WTC11 (cell line): ENCODE results near the gene KCTD1.

Source experiments
- CREB1 ChIP-seq: sonication (generic); formaldehyde crosslinking; IDR thresholded peaks from 2 replicates; pipeline ENCODE4 v1.8.0; 2023; ENCODE audit warnings: mild to moderate bottlenecking, missing genetic modification reagents
- GABPB1 ChIP-seq: sonication (generic); formaldehyde crosslinking; IDR thresholded peaks from 2 replicates; pipeline ENCODE4 v1.8.1; 2023; ENCODE audit warnings: mild to moderate bottlenecking, missing genetic modification reagents
- GTF2I ChIP-seq: fragments of 250-450 bp; sonication (Bioruptor Pico); conservative IDR thresholded peaks from 2 replicates; pipeline ENCODE4 v1.4.0; 2021; ENCODE audit warnings: mild to moderate bottlenecking
- IRF2 ChIP-seq: sonication (generic); formaldehyde crosslinking; IDR thresholded peaks from 2 replicates; pipeline ENCODE4 v1.8.0; 2022; ENCODE audit warnings: low read depth, missing genetic modification reagents, borderline replicate concordance
- MAX ChIP-seq: sonication (generic); formaldehyde crosslinking; IDR thresholded peaks from 2 replicates; pipeline ENCODE4 v1.8.0; 2022; ENCODE audit warnings: mild to moderate bottlenecking, missing genetic modification reagents
- MLX ChIP-seq: sonication (generic); formaldehyde crosslinking; IDR thresholded peaks from 2 replicates; pipeline ENCODE4 v1.8.1; 2023; ENCODE audit warnings: mild to moderate bottlenecking, missing genetic modification reagents, moderate library complexity
- MYBL2 ChIP-seq: sonication (generic); formaldehyde crosslinking; IDR thresholded peaks from 2 replicates; pipeline ENCODE4 v1.8.1; 2023; ENCODE audit warnings: mild to moderate bottlenecking, moderate library complexity, missing genetic modification reagents
- NR2C2 ChIP-seq: sonication (generic); formaldehyde crosslinking; IDR thresholded peaks from 2 replicates; pipeline ENCODE4 v1.8.0; 2022; ENCODE audit warnings: mild to moderate bottlenecking, missing genetic modification reagents
- NR3C1 ChIP-seq: sonication (generic); formaldehyde crosslinking; conservative IDR thresholded peaks from 2 replicates; pipeline ENCODE4 v1.8.1; 2023; ENCODE audit warnings: low read depth, mild to moderate bottlenecking, missing genetic modification reagents
- ZNF219 ChIP-seq: sonication (generic); formaldehyde crosslinking; IDR thresholded peaks from 2 replicates; pipeline ENCODE4 v1.8.0; 2023; ENCODE audit warnings: missing genetic modification reagents, mild to moderate bottlenecking, borderline replicate concordance
- TF ChIP-seq, protein P1 (sequence below): sonication (generic); formaldehyde crosslinking; IDR thresholded peaks from 2 replicates; pipeline ENCODE4 v1.8.1; 2022; ENCODE audit warnings: missing genetic modification reagents, borderline replicate concordance
- TF ChIP-seq, protein P2 (sequence below): fragments of 200-600 bp; IDR thresholded peaks from 2 replicates; pipeline ENCODE4 v1.8.0; 2022; ENCODE audit warnings: antibody characterized with exemption
- TF ChIP-seq, protein P3 (sequence below): sonication (generic); formaldehyde crosslinking; IDR thresholded peaks from 2 replicates; pipeline ENCODE4 v1.8.0; 2022; ENCODE audit warnings: missing genetic modification reagents

- TF ChIP-seq, protein P1, sequence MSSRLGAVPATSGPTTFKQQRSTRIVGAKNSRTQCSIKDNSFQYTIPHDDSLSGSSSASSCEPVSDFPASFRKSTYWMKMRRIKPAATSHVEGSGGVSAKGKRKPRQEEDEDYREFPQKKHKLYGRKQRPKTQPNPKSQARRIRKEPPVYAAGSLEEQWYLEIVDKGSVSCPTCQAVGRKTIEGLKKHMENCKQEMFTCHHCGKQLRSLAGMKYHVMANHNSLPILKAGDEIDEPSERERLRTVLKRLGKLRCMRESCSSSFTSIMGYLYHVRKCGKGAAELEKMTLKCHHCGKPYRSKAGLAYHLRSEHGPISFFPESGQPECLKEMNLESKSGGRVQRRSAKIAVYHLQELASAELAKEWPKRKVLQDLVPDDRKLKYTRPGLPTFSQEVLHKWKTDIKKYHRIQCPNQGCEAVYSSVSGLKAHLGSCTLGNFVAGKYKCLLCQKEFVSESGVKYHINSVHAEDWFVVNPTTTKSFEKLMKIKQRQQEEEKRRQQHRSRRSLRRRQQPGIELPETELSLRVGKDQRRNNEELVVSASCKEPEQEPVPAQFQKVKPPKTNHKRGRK (CRISPR knock-in tag) = no peak
- TF ChIP-seq, protein P2, sequence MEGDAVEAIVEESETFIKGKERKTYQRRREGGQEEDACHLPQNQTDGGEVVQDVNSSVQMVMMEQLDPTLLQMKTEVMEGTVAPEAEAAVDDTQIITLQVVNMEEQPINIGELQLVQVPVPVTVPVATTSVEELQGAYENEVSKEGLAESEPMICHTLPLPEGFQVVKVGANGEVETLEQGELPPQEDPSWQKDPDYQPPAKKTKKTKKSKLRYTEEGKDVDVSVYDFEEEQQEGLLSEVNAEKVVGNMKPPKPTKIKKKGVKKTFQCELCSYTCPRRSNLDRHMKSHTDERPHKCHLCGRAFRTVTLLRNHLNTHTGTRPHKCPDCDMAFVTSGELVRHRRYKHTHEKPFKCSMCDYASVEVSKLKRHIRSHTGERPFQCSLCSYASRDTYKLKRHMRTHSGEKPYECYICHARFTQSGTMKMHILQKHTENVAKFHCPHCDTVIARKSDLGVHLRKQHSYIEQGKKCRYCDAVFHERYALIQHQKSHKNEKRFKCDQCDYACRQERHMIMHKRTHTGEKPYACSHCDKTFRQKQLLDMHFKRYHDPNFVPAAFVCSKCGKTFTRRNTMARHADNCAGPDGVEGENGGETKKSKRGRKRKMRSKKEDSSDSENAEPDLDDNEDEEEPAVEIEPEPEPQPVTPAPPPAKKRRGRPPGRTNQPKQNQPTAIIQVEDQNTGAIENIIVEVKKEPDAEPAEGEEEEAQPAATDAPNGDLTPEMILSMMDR = no peak
- TF ChIP-seq CREB1 (CRISPR knock-in tag) = no peak
- TF ChIP-seq MLX (CRISPR knock-in tag) = no peak
- TF ChIP-seq NR3C1 (CRISPR knock-in tag) = no peak
- no peak for TF ChIP-seq MAX (CRISPR knock-in tag)
- no peak for TF ChIP-seq MYBL2 (CRISPR knock-in tag)
- TF ChIP-seq, protein P3, sequence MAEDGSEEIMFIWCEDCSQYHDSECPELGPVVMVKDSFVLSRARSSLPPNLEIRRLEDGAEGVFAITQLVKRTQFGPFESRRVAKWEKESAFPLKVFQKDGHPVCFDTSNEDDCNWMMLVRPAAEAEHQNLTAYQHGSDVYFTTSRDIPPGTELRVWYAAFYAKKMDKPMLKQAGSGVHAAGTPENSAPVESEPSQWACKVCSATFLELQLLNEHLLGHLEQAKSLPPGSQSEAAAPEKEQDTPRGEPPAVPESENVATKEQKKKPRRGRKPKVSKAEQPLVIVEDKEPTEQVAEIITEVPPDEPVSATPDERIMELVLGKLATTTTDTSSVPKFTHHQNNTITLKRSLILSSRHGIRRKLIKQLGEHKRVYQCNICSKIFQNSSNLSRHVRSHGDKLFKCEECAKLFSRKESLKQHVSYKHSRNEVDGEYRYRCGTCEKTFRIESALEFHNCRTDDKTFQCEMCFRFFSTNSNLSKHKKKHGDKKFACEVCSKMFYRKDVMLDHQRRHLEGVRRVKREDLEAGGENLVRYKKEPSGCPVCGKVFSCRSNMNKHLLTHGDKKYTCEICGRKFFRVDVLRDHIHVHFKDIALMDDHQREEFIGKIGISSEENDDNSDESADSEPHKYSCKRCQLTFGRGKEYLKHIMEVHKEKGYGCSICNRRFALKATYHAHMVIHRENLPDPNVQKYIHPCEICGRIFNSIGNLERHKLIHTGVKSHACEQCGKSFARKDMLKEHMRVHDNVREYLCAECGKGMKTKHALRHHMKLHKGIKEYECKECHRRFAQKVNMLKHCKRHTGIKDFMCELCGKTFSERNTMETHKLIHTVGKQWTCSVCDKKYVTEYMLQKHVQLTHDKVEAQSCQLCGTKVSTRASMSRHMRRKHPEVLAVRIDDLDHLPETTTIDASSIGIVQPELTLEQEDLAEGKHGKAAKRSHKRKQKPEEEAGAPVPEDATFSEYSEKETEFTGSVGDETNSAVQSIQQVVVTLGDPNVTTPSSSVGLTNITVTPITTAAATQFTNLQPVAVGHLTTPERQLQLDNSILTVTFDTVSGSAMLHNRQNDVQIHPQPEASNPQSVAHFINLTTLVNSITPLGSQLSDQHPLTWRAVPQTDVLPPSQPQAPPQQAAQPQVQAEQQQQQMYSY = no peak
- TF ChIP-seq IRF2 (CRISPR knock-in tag) = no peak
- no peak for TF ChIP-seq ZNF219
- no peak for TF ChIP-seq GABPB1 (CRISPR knock-in tag)
- TF ChIP-seq GTF2I = no peak
- TF ChIP-seq NR2C2 (CRISPR knock-in tag) = no peak
Measured at GRCh38 chr18:26540043-26540628, 8.2 kb downstream of the KCTD1 start.
